GM18526 (cell line): ENCODE results near the gene RNF43.

ENCODE experiments used
- POLR2A ChIP-seq: IDR thresholded peaks from 3 replicates; pipeline ENCODE4 v1.6.1; 2011; ENCODE audit not compliant: insufficient read length; ENCODE audit errors: extremely low read depth

Gene RNF43

DNA sequence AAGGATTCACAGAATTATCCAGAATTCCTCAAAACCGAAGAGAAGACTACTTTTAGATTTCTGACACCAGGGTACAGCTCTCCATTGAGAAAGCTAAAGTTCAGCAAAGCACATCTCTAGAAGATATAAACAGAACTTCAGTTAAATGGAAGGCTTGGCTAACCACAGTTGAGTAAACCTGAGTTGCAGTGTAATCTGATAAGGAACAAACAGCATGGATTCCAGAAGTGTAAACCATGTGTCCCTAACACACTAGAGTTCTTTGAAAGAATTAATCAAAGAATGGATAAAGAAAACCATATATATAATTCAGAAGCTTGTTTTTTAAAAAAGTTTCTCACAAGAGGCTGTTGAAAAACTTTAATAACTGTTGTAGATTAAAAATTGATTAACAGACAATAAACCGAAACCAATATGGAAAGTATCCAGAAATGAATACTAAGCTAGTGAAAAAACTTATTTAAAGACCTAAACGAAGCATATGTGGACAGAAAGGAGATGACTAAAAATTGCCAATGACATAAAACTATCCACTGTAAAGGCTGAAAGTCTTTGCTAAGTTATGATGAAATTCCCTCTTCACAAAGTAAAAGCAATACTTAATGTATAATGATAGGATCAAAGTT, 4.3 kb downstream of the RNF43 start:
- TF ChIP-seq POLR2A = no peak

DNA sequence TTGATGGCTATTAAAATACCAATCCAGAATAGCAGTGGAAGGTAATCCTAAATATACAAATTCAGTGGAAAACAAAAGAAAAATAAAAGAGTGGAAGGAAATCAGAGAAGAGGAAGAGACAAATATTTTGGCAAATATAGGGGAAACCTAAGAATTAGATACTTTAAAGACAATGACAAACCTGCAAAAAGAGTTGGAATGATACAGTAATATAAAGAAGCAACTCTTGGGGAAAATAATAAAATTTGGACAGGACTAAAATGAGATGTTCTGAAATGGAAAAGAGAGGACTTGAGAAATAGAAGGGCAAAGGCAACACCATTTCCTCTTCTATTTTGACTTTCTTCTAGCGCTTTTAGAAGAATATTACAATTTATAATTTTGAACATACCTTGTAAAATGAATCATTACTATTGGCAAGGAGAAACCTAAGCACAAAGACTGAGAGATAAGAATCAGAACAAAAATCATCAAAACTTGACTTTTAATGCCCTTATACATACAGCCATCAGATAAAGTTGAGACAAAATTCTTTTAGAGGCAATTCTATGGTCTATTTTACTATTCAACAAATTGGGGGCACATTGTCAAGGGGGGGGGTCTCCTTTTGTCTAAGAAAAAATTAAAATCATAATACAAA, 5.2 kb downstream of the RNF43 start:
- no peak for TF ChIP-seq POLR2A

DNA sequence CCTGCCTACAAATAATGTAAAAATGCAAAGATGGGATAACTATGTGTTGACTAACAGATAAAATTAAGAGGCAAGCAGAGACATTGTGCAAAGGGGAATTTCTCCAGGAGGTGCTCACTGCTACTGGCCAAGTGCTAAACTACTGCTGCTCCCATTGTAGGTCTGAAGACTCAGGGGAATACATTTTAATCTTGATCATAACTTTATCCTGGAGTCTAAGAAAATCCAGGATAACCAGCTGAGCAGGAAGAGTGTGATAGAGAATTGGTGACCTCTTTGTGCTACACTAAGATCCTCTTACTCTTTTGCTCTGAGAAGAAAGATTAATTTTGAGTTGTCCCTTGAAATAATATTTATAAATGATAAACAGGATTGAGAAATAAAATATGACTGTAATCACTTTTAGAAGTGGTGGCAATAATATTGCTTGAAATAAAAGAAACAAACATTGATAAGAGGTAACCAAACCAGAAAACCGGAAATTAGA, 5.9 kb downstream of the RNF43 start:
- TF ChIP-seq POLR2A = no peak

DNA sequence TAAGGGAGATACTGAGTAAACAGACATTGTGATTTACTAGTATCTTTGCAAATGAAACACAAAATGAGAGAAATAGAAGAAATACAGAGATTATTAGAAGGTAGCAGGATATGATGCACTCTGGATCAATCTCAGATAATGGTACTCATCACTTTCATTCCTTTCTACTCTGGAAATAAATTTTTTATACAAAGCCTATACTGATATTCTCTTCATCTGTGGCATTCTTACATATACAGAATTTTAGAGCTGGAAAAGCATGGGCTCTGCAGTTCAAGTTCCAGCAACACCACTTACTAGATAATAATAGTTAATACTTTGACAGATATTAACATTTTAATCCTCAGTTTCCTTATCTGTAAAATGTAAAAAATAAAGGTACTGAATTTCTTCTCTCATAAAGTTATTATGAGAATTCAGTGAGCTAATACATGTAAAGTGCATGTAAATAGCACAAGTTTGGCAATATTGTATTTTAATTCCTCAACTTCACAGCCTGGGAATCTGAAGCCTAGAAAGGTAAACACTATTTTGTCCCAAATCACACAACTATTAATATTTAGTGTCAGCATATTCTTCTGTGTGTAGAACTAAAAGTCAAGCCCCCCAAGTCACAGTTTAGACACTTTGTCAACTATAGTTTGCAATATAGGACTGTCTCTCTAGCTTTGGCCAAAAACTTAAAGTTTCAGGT, 6.5 kb downstream of the RNF43 start:
- TF ChIP-seq POLR2A = no peak

DNA sequence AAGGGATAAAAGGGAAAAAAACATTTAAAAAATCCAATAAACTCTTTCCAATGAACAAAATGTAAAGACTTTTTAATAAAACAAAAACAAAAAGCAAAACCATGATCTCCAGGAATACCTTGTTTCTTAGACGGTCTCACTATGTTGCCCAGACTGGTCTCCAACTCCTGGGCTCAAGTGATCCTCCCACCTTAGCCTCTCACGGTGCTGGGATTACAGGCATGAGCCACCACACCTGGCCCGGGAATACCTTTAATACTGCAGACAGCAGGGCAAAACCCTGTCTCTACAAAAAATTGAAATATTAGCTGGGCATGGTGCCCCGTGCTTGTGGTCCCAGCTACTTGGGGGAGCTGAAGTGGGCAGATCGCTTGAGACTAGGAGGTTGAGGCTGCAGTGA, 7.9 kb downstream of the RNF43 start:
- no peak for TF ChIP-seq POLR2A

DNA sequence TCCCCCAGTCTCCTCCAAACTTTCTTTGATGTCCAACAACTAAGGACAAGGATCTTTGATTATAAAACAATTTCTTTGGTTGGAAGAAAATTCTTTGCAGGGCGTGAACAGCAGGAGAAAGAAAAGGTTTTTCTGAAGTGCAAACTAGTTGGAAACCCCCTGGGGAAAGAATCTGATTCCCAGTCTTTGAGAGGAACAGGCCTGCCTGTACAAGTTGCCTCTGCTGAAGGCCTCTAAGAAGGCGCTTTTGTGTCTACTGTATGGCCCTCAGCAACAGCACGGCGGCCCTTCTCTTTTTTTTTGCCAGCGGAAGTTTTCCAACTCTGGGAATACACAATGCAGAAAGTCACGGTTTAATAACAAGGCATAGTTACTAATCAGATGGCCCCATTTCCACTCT, 14.0 kb downstream of the RNF43 start:
- TF ChIP-seq POLR2A = no peak

DNA sequence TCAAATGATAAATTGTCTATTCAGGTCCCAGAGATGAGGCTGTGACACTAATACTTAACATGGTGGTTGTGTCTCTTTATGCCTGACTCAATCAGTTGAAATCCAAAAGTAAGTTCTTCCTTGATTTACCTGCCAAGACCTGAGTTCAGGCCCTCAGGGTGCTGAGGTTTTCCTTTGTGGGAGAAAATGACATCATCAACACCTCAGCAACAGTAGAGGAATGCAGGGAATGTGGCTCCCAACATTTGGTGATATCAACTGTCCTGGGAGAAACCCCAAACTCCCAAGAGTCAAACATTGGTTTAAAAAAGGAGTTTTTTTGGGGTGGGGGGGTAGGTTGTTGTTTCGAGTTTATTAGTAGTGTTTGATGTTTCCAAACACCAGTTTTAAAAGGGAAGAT, 14.7 kb downstream of the RNF43 start:
- no peak for TF ChIP-seq POLR2A

DNA sequence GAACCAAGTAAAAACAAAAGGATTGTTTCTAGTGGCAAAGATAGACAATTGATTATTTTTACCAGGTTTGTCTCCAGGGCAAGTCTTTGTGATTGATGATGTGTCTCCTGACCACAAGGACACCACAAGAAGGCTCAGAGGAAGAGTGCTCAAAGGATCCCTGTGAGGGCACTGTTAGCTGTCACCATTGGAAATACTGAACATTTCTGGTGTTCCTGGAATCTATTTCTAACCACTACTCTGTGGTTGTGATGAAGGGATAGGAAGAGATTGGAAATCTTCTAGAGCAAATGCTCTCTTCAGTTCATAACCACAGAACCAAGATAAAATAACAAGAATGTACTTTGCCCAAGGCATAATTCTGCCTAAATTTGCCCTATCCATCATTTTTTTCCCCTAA, 15.3 kb downstream of the RNF43 start:
- no peak for TF ChIP-seq POLR2A

DNA sequence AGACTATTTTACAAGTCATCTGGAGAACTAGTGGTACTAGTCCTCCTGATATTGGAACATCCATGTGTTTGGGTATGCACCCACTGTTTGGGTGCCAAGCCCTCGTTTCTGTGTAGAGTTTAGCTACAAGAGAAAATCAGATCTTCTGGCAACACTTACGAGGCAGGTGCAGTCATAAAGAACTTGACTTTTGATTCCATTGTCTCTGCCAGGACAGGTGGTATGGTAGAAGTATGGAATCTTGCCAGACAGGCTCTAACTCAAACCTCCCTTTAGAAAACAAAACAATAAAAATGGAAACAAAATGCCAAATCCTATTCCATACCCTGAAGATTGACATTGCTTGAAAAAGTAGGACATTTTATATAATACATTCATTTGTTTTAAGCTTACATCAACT, 16.0 kb downstream of the RNF43 start:
- no peak for TF ChIP-seq POLR2A

DNA sequence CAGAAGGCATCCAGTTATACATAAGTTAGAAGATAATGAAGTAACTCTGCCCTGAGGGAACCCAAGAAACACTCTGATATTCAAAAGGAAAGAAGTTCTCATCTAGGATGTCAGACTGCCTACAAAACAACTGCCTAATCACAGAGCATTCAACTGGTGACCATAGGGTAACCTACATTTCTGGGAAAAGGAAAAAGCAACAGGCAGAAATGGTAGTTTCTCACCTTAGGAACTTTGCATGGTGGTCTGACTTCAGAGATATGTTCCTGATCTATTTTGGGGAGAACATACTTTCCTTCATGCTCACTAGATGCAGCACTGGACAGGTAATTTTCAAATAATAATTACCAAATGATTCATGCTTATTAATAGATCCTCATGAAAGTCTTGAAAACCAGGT, 16.5 kb downstream of the RNF43 start:
- TF ChIP-seq POLR2A = no peak

DNA sequence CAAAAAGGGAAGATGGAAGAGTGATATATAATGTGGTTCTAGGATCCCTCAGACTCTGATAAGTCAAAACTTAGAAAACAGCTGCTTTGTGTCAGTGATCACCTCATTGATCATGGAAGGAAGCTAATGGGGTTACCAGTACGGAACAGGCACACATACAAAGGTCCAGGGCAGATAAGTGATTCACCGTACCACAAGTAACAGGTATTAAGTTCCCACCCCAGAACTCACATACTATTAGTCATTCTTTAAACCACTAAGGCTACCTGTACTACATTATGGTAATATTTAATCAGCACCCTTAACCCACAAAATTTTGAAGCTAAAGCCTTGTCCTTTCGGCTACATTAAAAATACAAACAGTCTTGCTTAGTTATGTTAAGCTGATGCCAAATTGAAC, 17.4 kb downstream of the RNF43 start:
- no peak for TF ChIP-seq POLR2A

DNA sequence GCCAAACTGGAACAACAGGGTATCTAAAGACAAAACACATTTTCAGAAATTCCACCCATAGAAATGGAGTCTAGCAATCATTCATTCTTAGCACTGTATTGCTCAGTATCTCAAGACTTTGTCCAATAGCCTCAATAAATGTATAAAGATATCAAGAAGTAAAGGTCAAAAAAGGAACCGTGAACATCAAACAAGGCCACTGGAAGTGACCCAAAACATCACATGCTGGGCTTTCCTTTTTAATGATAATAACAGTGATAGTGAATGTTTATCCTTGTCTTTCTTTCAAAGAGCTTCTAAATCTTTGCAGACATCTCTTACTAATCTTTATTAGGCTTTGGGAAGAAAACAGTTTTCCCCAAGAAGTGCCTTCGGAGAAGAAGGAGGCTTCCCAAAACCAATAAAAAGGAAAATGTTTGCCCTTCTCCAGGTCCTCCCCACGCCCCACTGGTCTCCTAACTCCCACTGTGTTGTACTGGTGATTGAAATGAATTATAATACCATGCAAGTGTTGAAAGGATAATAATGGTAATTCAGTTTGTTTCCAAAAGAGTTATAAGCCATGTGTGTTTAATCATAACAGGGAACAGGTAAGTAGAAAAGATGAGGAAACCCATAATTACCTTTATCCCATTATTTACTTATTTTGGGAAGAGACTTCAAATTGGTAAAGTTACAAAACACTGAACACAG, 18.6 kb downstream of the RNF43 start:
- TF ChIP-seq POLR2A = no peak

DNA sequence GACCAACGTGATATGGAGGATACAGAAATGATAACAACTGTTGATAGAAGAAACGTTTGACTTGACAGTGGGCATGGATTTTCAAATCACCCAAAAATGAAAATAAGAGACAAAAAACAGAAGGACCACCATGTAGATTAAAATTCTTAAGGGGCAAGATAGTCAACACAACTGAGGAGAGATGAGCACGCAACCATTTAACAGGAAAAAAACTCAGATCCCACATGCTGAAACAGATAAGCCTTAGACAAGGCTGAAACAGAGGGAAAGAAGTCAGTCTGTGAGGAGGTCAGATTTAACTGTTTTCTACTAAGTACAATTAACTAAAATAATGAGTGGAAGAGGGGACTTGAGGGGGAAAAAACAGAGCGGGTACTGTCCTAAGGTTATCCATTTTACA, 21.2 kb downstream of the RNF43 start:
- no peak for TF ChIP-seq POLR2A

DNA sequence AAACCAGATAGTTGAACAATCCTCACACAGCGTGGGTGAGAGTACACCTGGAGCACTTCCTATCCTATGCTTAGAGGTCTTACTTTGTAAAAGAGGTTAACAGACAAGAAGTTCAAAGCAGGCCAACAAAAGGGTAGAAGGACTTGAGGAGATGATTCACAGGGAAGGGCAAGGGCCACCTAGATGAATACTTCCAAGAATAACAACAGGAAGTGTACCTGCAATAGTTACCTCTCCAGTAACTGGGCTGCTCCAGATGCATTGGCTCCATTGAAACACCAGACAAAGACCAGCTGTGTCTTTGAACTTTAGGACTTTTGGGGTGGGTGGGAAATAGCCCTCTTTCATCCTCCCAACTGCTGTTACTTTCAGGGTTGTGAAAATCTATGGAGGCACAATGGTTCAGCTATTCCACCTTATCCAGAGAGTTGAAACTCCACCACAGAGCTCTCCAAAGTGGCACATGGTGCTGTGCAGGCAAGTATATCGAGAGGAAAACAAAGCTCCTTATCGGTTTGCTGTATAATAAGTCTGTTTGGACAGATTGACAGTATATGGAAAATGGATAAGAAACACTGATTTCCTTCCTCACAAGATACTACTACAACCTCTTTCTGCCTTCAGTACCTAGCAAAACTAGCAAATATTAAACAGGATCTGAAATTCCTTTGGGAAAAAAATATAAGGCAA, 22.7 kb downstream of the RNF43 start:
- no peak for TF ChIP-seq POLR2A

DNA sequence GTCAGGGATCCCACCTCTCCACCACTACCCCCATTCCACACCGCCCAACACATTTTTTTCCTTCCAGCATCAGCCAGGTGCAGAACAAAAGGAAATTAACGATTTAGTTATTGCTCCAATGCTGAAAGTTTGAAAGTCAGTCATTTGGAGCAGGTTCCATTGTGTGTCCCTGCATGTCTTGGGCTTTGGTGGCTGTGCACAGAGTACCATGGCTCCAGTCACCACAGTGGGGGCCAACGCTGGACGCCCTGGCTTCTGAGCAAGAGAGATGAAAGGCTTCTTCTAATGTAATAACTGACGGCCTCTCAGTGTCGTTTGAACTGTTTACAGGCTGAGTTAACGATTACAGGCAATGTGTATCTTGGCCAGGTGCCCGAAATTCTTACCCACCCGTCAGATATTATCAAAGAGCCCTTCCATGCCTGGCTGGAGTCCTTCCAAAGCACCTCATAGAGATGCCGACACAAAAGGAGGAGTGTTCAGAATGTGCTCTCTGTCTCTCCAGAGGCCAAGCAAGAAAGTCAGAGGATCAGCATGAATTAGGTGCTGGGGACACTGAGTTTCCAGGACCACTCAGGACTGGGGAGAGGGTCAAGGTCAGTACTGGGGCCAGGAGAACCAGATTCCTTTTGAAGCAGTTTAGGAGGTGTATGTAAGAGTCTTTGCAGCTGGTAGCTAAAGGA, 25.9 kb downstream of the RNF43 start:
- no peak for TF ChIP-seq POLR2A
